ENCODE data around the gene ICOSLG. TPM values are rescaled to one million over a fixed set of nuclear protein-coding genes. Genes with fewer than 3 reads are reported as not detected.

The ICOSLG gene
- total and polyA plus RNA-seq, 2 of the 13 experiments (the other 11 are each of a cell fraction or from before 2014, with no cell fraction given) = 0.51 to 1.3 TPM

DNA sequence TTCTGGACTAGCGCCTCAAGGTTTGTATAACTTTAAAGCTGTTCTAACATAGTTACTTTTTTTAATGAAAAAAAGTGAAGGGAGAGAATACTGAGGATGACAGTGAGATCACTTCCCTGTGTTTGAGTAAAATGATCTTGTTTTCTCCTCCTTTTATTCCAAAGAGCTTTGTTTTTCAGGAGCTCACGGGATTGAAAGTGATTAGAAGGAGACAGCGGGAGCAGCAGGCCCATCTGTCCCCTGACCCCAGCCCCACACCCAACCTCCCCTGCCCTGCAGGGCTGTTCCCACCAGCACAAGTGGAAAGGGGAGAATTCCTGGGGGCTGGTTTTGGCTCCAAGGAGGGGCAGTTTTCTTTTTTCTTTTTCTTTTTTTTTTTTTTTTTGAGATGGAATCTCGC is 23.0 kb upstream of the ICOSLG start:
- 53% methylated on average over 4 of the region's 4 CpGs for WGBS (ENCODE audit: low lambda C conversion rate)
- intact Hi-C loops (cut with micrococcal nuclease; ENCODE audit: unreplicated experiment) (no loop called here), in situ Hi-C loops (cut with HindIII; ENCODE audit: extremely low pct_ligation_motif_present, low pct_unique_long_range_greater_than_20kb) (no loop called here)
- TF ChIP-seq ETV5 (CRISPR knock-in tag; IDR thresholded peaks at IDR 0.05; ENCODE audit: borderline replicate concordance) (no peak), ZBTB14 (CRISPR knock-in tag; IDR thresholded peaks at IDR 0.05) (no peak), RXRA (CRISPR knock-in tag; IDR thresholded peaks at IDR 0.05) (no peak), ZNF646 (CRISPR knock-in tag; IDR thresholded peaks at IDR 0.05) (no peak), BORCS8-MEF2B (CRISPR knock-in tag; IDR thresholded peaks at IDR 0.05) (no peak)
- Histone ChIP-seq H3K27ac (ENCODE audit: extremely low read length, insufficient read depth, low read length) (no peak overlapping the region), H3K9ac (ENCODE audit: insufficient read depth, low read depth, low read length) (no peak overlapping the region), H3K4me3 (replicated peaks in 1 of 3; ENCODE audit: insufficient read depth in 1 of 3, low read depth in 2 of 3, low read length in 3 of 3) (no peak overlapping the region; a peak in 1 of 6 replicates), H3K36me3 (replicated peaks in 1 of 2; ENCODE audit: control insufficient read depth in 1 of 2, insufficient read depth in 2 of 2, low read length in 2 of 2) (no peaks in the 10 kb centered on the region), H3K79me2 (ENCODE audit: insufficient read depth, low read length) (no peaks in the 10 kb centered on the region), H4K20me1 (ENCODE audit: insufficient read depth, low read length) (no peaks in the 10 kb centered on the region), H3K4me1 (ENCODE audit: insufficient read depth, low read length) (peaks cover 31% of the 10 kb centered on the region), H2AFZ (ENCODE audit: low read length) (no peak overlapping the region), H3K27me3 (ENCODE audit: control insufficient read depth in 1 of 2, insufficient read depth in 2 of 2, low read length in 2 of 2) (peaks cover 1 to 13% of the 10 kb centered on the region in 2 experiments; a peak in 2 of 5 replicates), H3K4me2 (ENCODE audit: low read depth, low read length) (no peak overlapping the region), H3K9me3 (ENCODE audit: low read length) (no peaks in the 10 kb centered on the region)
- ChIA-PET CTCF (ENCODE audit: low intra/inter-chr PET ratio, low total read pairs) (no interaction called here), POLR2A (no interaction called here)
- FAIRE-seq (no peak), ATAC-seq (no peak), DNase-seq (ENCODE audit: low spot score) (no peak)
- BruUV-seq (replicated peaks) = no TSS peak
